Amniotic stem cell (primary cell): Measurements from ENCODE around the gene ZSWIM6.
A peak's percentile ranks its signal among the peaks of the same experiment; 100 is the strongest.

Experiments
- DNase-seq: peaks from one replicate; lab custom pipeline; 2025; lab: John Stamatoyannopoulos, UW

The ZSWIM6 gene

GRCh38 chr5:61332851-61333320 lies 828 bp downstream of the ZSWIM6 start:
- DNase-seq, result no peak

- DNase-seq, result no peak
These were observed 1.4 kb downstream of the ZSWIM6 start for GRCh38 chr5:61333321-61333953.

GRCh38 chr5:61333954-61334867 lies 2.2 kb downstream of the ZSWIM6 start:
- no peak for DNase-seq

- DNase-seq, result peak; percentile 48
These were observed 3.0 kb downstream of the ZSWIM6 start for GRCh38 chr5:61334868-61335615.

DNA sequence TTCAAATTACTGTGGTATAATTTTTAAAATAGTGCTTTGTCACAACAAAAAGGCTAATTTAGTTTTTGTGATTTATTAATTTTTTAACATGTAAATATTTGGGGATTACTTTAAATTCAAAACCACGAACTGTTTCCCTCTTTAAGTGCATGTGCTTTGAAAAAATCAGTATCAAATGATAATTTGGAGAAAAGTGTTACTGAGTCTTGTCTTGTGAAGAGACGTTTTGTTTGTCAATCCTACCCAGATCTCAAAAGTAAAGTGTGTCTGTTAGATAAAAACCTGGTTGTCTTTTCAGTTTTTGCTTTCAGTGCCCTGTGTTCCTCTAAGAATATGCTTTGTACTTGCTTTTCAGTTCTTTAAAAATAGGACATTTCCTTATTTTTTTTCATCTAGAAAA lies 7.7 kb downstream of the ZSWIM6 start:
- no peak for DNase-seq

GRCh38 chr5:61340775-61341361 lies 8.8 kb downstream of the ZSWIM6 start:
- no peak for DNase-seq

- DNase-seq, result no peak
These were observed 10.0 kb downstream of the ZSWIM6 start for GRCh38 chr5:61342071-61342501.

- DNase-seq, result no peak
These were observed 12.3 kb downstream of the ZSWIM6 start for GRCh38 chr5:61344187-61344944.

- DNase-seq, result no peak
These were observed 14.5 kb downstream of the ZSWIM6 start for GRCh38 chr5:61346511-61346910.

DNA sequence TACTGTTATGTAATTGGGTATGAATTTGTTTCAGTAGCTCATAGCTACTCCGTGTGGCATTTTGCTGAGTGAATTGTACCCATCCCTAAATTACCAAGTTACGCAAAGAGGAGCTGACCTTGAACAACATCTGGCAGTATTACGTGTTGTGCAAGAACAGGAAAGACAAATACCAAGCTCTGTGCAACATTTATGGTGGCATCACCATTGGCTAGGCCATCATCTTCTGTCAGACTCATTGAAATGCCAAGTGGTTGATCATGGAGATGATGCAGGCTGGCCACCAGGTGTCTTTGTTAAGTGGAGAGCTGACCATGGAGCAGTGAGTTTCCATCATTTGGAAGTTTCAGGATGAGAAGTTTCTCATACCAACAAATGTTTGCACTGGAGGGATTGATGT lies 15.0 kb downstream of the ZSWIM6 start:
- DNase-seq, result no peak

DNA sequence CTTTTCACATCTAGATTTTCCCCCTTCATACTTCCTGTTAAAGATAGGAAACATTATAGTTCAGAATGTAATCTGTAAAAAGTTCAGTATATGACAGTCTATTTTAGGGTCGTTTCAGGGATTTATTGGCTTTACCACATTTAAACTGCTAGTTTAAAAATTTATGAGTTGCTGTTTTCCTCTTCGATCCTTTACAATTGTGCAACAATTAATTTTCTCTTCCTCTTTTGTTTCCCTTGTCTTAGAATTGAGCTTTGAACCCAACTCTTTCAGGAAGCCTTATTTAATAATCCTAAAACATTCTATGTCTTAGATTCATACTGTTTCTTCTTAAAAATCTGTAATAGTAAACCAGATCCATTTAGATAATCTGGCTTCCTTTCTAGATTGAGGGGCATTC lies 16.4 kb downstream of the ZSWIM6 start:
- no peak for DNase-seq

DNA sequence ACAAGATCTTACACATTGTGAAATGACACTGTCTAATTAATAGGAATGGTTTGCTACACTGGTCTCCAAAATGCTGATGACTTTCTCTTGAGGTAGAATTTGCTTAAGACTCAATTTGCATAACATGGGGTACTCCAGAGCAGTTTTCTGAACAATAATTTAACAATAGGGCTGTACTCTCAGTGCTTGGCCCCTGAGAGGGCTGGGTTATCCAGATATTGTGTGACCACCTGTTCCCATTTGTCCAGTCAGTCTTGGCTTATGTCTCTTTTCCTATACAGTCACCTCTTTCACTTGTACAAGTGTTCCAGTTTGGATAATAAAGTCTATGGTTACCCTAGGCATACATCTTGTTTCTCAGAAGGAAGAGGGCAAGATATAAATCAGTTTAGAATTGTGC lies 17.9 kb downstream of the ZSWIM6 start:
- no peak for DNase-seq

DNA sequence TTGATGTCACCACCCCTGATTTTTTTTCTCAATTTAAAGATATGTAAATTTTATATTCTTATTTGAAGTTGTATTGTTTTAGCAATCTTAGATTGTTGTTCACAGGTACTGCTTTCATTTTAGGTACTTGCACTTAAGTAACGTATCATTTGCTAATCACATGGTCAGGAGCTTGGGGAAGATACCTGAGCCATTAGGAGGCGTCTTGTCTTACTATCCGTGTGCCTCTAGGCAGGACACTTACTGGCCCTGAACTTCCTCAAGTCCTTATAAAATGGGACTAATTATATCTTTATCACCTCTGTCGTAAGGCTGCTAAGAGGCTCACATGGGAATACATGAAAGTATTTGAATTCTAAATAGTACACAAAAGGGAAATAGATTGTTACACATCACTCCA lies 18.5 kb downstream of the ZSWIM6 start:
- DNase-seq, result no peak

GRCh38 chr5:61351733-61352132 lies 19.7 kb downstream of the ZSWIM6 start:
- DNase-seq, result no peak

DNA sequence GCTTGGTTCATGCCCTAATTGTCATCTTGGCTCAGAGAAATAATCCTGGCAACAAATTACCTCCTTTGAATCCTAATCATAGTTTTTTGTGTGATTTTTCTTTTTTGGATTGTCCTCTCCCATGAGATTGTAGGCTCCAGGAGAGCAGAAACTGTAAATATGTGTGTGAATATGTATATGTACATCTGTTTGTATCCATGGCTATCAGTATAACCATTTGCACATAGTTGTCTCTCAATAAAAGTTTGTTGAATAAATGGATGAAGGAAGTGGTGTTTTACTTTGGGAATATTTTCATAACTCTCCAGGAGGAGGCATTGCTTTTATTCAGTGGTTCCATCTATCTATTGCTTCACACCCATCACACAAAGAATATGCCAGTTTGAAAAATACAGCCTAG lies 20.1 kb downstream of the ZSWIM6 start:
- DNase-seq, result no peak

DNA sequence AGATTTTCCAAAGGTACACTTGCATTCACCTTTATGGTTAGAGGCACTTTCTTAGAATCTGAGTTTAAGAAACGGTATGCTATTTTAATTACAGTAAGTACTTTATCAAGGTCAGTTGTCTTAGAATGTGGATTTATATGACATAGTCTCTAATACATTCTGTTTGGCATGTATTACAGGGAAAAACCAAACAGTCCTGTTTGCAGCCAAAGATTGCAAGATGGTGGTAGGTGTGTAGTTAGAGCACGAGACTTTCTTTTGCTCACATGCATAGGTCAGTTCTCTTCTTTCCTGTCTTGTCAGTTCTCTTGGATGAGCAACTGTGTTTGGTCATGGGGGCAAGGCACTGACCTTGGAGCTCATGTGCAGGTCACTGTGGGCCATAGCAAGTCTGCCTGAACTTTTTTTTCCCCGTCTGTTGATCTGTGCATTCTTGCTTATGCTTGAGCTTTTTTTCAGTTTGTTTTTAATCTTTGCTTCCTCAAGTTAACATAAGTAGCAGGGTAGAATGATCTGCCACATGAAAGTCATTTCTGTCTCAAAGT lies 20.6 kb downstream of the ZSWIM6 start:
- DNase-seq, result no peak

DNA sequence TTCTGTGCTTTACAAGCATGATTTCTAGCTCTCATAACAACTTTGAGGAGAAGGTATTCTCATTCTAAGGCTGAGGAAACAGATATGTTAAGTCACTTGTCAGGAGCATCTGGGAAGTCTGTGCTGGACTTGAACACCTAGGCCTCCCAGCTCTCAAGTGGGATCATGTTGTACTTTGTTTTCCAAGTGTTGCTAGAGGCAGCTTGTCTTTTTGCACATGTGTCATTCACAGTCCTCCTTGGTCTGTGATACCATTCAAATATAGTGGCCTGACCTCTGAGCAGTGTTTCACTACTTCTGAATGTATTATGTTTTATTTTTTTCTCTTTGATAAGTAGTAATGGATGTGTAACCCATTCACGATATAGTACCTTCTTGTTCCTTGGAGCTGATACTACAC lies 21.2 kb downstream of the ZSWIM6 start:
- no peak for DNase-seq

- DNase-seq, result no peak
These were observed 22.1 kb downstream of the ZSWIM6 start for GRCh38 chr5:61354199-61354598.

- DNase-seq, result no peak
These were observed 25.7 kb downstream of the ZSWIM6 start for GRCh38 chr5:61357745-61358144.

DNA sequence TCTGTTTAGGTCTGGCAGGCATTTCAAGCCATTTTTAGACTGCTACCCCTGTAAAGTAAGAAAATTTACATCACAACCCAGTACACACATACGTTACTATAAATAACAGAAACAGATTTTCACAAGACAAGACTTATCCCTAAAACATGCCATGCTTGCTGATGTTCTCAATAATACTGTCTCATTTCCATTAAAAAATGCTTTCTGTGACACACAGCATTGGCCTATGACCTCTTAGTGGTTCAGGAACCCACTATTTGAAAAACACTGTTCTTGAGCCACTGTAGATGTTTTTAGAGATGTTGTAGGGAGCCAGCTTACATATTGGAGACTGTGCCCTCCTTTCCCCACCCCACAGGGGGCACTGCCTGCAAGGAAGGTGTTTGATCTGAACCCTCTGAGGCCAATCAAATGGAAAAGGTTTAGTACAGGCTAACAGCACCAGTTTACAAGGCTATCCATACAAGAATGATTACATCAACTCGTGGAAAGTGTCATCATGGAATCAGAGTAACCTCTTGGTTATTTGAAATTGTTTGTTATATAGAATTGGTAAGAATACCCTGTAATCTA lies 30.8 kb downstream of the ZSWIM6 start:
- no peak for DNase-seq
